Stimulated activated CD4-positive, alpha-beta T cell treated with anti-CD3 and anti-CD28 coated beads, TNF-alpha, amount 100 ng/mL, for 24 hours (primary cell): Measurements from ENCODE around the gene TCF7L1.
"Not testable (repeated sequence)": the region's sequence is repeated elsewhere in the genome, so short reads cannot be mapped to it uniquely, and the experiment has no call there.

ENCODE experiments used
- DNase-seq, 3 experiments: peaks; one replicate each; pipeline ENCODE4 v3.0.0-alpha.2; 2020; ENCODE audit warnings: low read depth in 3 of 3

TCF7L1 gene

DNA sequence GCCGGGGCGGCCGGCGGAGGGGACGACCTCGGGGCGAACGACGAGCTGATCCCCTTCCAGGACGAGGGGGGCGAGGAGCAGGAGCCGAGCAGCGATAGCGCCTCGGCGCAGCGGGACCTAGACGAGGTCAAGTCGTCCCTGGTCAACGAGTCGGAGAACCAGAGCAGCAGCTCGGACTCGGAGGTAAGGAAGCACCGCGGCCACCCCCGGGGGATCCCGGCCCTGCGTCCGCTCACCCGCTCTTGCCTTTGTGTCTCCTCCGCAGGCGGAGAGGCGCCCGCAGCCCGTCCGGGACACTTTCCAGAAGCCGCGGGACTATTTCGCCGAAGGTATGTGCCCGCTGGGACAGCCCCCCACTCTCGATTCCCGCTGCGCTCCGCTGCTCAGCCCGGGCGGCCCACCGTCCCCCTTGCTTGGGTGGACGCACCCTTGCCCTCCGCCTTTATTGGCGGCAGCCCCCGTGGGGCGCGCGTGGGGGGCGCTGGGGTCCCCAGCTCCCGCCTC is 611 bp downstream of the TCF7L1 start:
- peak in 1 of 3 experiments; percentile 12 for DNase-seq

DNA sequence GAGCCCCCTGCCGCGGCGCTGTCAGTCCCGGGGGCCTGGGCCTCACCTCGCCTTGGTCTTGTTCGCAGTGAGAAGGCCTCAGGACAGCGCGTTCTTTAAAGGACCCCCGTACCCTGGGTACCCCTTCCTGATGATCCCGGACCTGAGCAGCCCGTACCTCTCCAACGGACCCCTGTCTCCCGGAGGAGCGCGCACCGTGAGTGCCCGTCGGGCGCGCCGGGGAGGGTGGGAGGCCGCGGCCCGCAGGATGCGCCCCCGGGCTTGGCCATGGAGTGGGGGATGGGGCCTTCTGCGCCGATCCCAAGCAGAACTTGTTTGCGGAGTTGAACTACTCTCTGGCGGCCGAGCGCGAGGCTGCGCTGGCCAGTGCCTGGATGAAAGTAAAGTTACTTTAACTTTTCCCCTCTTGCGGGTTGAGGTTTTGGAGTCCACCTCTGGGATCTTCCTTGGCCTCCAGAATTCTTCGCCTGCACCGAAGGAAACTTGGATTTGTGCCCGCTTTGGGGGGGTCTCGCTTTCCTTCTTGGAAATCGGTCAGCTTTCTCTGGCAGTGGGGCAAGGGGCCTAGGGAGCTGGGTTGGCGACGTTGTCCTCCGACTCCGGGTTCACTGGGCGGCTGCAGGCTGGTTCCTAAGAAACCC is 1.2 kb downstream of the TCF7L1 start:
- no peak for DNase-seq

DNA sequence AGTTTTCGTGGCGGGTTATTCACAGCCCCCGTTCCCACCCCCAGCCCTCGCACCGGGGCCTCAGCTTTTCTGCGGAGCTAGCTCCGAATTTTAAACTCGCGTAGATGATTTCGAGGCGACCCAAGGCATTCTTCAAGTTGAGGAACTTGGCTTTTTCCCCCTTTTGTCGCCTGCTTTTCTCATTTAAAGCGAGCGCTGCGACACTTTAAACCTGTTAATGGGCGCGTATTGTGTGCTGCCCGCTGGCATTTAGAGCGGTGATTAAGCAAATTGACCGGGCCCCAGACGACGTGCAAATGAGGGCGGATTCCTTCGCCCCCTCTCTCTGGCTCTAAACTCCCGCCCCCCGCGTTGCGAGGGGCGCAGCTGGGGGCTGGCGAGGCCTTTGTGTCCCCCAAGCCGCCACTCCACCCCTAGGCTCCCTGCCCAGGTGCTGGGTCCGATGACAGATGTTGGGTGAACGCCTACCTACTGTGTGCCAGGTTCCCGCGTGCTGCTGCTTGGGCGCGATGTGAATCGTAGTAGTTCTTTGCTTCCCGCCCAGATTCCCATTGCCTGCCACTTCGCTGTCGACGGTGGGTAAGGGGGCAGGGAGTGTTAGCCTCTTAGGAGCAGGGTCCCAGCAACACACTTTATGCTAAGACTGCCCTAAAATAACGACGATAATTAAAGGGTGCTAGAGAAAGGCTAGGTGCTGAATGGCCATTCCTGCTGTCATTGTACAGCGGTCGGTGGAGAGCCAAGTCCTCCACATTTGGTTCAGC is 1.9 kb downstream of the TCF7L1 start:
- no peak for DNase-seq

DNA sequence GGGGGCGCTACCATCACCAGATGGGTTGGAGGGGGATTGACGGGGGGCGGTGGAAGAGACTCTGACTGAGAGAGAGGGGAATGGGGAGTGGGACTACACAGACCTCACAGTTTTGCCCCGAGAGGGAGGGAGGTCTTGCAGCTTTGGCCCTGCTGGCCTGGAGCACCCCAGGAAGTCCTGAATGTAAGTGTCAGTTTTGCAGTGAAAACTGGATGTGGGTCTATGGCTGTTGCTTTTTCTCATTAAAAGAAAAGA is 2.4 kb downstream of the TCF7L1 start:
- no peak for DNase-seq

DNA sequence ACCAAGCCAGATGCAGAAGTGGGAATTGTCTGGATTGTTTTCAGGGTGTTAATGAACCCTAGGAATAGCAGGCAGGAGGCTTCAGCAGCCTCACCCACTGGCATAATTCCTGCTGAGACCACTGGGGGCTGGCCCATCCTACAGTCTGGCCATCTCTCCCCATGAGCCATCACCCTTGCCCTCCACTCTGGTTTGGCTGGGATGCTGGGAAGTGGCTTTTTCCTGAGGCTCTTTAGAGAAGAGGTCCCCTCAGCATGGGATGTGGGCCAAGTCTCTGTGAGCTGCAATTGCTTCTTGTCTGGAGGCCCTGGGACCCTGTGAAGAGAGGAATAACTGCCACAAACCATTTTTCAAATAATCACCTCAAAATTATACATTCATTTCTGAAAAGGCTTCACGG is 4.0 kb downstream of the TCF7L1 start:
- DNase-seq: no peak

DNA sequence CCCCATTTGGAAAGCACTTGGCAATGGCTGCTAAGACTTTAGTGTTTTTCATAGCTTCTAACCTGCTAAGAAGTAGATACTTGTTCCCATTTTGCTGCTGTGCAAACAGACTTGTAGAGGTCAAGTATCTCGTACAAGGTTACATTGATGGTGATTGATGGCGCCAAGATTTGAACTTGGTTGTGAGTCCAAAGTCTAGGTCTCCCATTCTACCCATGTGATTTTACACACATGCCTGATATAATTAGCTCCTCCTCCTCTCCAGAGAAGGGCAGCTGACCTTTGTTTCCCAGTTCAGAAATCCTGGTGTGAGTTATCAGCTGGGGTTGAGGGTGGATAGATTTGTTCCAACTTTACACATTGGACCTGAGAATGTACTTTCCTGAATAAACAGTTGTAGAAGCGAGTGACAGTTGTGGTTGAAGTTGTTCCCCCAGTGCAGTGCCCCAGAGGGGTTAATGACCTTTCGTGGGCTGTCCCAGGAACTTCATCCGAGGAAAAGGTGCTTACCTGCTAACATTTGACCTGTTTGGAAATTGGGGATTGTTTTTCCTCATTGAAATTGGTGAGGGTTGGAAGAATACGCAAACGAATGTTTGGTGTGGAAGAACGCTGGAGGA is 10.4 kb downstream of the TCF7L1 start:
- DNase-seq: no peak

DNA sequence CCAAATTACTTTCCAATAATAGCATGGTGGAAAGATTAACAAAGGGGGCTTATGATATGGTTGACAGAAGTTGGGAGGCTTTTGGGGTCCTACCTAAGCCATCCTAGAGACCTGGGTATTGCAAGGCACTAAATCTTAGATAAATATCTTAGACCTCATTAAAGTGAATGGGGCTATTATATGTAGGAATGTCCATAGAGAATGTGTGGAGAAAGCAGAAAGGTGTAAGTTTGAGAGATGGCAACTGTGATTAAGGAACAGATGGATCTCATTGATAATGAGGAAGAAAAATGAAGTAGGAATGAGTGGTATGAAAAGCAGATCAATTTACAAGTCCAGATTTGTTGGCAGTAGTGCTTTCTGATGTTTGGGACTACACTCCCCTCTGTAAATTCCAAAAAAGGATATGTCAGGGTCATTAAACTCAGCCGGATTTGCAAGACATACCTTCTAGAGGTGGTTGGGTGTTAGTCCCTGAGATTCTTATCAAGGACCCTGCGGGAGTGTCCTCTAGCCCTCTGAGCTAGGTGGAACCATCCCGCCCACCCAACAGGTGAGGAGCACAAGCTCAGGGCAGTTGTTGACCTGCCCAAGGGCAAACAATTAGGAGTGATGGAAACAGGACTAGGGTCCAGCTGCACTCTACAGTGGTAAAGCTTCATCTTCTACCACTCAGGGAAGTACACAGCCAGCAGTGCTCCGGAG is 12.1 kb downstream of the TCF7L1 start:
- no peak for DNase-seq

DNA sequence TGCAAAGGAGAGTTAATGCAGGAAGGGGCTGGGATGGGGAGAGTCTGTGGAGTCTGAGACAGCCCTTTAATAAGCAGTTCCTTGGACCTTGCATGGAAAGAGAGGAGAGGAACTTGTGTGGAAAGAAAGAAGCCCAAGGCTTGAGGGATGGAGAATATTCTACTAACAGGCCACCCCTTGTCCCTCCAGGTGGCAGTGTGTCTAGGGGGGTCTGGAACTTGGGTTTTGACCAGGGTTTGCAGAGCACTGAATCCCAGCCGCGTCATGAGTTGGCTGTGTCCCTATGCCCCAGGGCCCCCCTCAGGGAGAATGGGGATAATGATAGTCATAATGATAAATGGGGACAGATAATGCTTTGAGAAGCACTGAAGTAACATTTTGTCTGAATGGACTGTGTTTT is 15.0 kb downstream of the TCF7L1 start:
- no peak for DNase-seq

DNA sequence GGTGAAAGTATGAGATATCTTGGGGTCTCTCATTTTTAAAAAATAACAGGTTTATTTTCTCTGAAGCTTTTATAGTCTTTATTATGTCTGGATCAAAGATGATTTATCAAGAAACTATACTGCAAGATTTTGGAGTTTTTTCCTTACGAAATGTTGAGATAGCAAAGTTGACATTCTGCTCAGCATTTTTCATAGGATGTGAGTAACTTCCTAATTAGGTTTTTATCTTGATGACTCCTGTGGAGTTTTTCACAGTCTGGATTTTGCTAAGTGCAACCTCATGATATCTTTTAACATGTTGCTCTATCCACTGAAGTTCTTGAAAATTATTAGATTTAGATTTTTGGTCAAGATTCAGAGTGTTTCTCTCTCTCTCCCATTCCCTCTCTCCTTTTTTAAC is 17.8 kb downstream of the TCF7L1 start:
- DNase-seq: no peak

DNA sequence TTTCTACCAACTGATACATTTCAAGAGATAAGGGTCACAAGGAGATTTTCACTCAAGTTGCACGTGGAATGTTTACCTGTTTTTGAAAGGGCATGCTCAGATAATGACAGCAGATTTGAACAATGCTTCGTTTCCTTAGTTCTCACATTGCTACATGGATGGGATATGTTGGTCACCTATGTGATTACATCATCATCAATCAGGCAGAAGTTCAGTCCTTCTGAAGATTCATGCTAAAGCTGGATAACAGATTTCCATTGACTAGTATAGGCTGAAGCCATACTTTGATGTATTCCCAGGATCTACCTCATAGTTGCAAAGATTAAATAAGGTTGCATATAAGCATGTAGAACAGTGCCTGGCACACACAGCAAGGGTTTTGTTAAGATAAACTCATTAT is 19.7 kb downstream of the TCF7L1 start:
- no peak for DNase-seq

DNA sequence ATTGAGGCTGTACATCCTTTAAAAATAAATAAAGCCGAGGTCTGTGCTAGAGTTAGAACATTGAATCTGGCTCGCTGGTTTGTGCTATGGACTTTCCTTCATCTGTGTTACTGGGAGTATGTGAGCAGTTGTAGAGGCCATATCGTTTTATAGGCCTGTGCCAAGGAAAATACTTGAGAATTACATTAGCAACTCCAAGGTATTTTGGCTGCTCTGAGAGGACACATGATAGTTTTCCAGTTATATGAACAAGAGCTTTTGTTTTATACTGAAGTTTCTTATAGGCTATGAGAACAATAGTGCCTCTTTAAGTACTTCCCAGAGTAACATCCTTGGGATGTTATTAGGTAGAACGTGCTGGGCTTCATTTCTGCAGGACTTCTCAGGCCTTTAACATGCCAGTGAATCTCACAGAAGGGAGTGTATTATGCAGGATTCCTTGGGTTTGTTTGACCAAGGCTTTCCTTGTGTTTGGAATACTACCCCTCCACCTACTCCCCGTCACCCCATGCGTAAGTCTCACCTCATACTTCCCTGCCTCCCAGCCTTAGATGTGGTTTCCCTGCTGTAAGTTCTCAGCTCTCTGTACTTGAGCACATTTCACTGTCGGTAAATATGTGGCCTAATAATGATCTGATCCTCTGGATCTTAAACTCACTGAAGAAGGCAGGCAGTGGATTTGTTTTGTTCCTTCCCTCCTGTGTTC is 21.0 kb downstream of the TCF7L1 start:
- DNase-seq: no peak

DNA sequence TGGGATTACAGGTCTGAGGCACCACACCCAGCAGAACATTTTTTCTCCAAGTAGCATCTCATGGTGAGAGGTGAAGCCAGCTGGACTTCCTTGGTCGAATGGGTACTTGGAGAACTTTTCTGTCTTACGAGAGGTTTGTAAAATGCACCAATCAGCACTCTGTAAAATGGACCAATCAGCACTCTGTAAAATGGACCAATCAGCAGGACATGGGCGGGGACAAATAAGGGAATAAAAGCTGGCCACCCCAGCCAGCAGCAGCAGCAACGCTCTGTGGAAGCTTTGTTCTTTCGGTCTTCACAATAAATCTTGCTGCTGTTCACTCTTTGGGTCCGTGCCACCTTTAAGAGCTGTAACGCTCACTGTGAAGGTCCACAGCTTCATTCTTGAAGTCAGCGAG is 21.9 kb downstream of the TCF7L1 start:
- not testable (repeated sequence) for DNase-seq

DNA sequence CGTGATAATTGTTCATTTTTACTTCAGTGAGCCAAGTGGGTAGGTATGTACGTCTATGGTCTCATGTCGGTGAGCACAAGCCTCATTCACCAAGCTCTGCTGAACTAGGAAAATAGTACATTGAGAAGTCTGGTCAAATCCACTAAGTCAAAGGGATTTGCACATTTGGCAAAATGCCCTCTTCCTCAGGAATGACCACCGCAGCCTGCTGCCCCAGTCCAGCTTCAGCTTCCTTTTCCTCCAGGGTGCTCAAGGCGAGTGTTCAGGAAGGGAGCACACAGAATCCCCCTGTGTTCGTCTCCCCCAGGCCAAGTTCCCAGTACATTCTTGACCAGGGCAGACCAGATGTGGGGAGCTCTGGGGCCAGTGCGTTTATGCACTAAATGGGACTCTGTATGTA is 23.0 kb downstream of the TCF7L1 start:
- no peak for DNase-seq

DNA sequence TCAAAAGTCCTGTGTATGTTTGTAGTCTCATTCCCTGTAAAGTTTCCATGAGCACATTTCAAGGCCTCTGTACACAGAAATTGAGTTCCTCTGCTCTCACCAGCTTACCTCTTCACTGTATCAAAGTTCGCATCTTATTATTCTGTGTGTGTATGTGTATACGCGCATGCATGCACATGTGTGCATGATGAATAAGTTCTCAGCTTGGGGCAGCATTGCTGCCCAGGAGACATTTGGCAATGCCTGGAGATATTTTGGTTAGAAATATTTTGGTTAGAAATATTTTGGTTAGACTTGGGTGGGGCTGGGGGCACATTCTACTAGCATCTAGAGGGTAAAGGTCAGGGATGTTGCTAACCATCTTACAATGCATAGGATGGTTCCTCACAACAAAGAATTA is 23.4 kb downstream of the TCF7L1 start:
- DNase-seq: no peak

DNA sequence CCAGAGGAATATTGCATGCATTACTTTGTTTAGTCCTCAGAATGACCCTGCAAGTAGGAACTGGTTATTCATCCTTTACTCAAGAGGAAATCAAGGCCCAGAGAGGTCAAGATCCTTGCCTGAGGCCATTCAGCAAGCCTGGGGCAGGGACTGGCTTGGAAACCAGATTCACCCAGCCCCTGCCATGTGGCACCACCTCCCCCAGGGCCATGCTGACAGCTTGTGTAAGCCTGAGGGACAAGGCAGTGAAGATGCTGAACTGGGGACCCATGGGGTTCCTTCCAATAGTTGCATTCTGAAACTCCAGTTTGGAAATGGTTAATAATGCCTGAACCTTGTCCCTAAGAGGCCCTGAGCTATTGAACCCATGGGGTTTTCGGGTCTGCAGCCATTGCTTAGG is 24.2 kb downstream of the TCF7L1 start:
- no peak for DNase-seq

DNA sequence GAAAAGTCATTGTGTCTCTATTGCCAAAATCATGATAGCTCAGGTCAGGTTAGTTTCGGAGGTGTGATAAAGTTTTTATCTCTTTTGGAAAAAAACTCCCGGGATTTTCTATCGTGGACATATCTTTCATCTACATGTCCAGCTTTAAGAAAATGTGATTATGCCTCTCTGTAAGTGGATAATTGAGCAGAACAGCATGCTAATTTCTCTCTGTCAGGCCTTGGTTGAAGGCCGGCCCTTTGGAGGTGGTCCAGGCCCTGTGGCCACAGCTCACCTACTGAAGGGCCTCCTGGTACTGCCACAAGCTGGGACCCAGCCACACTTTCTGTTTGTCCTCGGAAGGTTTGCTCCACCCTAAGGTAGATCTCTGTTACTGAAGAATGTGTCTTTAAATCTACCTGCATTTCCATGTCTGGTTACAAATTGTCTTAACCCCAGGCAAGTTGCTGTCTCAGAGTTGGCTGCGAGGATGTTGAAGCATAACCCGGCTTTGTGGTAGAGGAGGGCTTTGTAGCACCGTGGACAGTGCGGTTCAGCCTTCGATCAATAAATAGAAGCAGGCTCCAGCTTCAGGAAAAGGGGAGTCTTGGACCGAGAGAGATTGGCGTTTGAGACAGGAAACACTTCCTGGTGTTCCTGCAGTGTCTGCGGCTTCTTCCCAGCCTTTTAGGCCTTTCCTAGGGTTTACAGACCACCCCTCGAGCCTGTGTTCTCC is 25.5 kb downstream of the TCF7L1 start:
- DNase-seq: no peak

DNA sequence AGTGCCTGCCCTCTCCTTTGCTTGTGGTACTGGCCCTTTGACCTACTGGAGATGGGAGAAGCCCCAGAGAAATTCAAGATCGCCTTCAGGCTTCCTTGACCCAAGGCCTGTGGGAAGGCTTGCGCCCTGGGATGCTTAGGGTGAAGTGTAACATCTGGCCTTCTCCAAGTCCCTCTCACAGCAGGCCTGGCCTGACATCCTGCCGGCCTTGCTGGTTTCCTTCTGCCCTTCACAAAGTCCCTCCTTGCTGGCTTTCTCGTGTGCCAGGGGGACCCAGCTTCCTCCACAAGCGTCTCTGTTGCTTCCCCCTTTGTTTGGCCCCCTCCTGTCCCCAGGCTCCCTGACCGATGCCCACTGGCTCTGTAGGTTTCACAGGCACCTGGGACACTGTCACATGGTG is 26.4 kb downstream of the TCF7L1 start:
- no peak for DNase-seq

DNA sequence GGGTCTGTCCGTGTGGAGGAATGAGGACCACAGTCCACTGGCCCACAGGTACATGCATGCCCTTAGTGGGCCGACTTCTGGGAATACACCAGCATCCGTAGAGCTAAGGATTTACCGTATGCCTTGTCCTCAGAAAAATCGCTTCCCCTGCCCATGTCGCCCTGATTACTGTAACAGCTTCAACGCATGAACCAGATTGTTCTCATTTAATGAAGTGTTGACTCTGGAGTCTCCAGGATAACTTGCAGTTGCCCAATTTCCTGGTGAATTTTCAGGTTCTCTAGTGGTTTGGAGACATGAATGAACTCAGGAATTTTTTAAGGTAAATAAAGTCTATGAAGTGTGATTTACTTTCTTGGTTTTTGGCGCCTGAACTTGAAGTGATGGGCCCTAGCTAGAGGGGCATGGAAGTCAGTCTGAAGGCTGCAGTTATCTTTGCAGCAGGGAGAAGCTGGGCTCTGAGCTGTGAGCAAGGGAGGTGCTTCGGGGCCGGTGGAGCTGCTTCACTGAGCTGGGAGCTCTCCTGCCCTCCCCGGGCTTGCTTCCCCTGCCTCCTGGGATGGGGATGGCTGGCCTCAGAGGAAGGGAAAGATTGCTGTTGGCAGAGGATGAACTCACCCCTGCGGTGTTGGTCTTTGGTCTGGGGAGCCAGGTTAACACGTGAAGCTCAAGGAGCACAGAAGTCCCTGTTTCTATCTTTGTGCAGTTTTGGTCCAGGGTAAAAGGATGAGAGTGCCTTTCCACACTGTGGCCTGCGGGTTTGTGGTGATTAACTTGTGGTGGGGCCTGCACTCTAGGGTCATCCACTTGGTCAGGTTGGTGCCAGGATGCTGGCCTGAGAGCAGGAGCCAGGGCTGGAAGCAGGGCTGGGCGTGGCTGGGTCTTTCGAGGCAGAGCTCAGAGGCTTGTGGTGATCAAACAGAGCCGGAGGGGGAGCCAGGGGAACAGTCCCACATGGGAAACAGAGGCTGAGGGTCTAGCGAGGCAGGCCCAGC is 28.1 kb downstream of the TCF7L1 start:
- no peak for DNase-seq

DNA sequence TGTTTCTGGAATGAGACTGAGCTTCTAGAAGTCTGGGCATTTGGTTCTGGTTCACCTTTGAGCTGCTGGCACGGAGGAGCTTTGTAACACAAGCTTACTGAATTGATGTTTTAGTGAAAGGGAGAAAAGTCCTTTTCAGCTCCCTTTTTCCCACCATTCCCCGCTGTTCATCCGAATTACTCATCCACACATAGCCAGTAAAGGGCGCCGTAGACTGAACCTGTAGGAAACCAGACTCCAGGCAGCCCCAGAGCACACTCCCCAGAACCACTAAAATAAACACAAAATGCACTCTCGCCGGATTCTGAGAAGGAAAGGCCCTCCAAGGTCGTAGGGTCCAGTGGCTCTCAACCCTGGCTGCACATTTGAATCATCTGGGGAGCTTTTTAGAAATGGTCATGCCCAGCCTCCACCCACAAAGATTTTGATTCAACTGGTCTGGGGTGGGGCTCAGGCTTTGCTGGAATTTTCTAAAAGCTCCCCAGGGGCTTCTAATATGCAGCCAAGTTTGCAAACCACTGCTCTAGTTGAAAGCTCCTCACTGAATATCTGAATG is 29.6 kb downstream of the TCF7L1 start:
- no peak for DNase-seq

DNA sequence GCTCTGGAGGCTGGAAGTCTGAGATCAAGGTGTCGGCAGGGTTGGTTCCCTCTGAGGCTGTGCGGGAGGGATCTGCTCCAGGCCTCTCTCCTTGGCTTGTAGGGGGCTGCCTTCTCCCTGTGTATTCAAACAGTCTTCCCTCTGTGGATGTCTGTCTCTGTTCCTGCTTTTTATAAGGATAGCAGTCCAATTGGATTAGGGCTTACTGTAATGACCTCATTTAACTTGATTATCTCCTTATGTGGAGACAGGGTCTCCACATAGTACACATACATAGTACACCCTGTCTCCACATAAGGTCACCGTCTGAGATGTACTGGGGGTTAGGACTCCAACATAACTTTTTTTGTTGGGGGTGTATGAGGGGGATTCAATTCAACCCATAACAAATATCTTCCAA is 30.5 kb downstream of the TCF7L1 start:
- no peak for DNase-seq
